GM19025 (cell line): Measurements from ENCODE around the gene AFAP1.

Experiments
- ATAC-seq: cut with Tn5 transposase; IDR thresholded peaks from one replicate; pipeline ENCODE4 v1.9.1; 2021; ENCODE audit warnings: mild to moderate bottlenecking, low read depth, moderate library complexity; ENCODE audit not compliant: unreplicated experiment

The AFAP1 gene

DNA sequence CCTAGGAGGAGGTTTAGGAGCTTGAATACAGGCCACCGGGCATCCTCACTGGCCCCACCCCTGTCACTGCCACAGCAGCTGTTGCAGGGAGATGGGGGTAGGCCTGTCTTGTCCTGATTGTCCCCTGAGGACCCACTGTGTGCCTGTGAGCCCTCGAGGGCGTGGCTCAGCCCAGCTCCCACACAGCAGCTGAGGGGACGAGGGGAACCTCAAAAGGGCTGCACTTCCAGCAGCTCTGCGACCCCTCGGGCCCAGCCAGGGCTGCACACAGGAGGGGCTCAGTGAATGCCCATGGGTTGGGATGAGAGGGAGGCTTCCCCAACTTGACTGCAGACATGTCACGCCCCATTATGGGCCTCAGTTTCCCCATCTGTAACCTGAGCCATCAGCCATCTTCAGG, 225.9 kb downstream of the AFAP1 start:
- no peak for ATAC-seq

DNA sequence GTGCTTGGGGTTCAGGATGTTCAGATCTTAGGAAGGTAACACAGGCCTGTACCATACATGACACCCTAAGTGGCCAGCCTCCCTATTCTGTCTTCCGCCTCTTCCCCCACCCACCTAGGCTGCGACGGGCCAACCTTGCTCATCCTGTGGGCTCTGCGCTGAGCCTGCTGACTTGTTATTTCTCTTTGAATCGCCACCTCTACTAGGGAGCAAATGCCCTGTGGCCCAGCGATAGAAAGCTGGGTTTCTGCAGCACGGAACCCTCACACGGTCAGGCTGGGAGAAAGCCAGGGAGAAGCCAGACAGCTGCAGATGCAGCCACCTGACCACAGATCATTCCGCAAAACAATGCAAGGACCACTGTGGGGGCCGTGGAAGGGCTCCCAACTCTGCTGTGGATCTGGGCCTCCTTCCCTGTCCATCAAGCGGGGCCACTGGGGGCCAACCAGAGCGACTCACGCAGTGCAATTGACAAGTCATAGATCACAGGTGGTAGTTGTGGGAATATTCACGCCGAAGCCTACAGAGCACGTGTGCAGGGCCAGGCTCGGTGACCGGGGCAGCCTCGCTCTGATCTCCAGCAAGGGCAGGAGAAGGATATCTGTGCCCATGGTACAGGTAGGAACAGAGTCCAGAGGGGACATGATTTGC, 227.5 kb downstream of the AFAP1 start:
- no peak for ATAC-seq

DNA sequence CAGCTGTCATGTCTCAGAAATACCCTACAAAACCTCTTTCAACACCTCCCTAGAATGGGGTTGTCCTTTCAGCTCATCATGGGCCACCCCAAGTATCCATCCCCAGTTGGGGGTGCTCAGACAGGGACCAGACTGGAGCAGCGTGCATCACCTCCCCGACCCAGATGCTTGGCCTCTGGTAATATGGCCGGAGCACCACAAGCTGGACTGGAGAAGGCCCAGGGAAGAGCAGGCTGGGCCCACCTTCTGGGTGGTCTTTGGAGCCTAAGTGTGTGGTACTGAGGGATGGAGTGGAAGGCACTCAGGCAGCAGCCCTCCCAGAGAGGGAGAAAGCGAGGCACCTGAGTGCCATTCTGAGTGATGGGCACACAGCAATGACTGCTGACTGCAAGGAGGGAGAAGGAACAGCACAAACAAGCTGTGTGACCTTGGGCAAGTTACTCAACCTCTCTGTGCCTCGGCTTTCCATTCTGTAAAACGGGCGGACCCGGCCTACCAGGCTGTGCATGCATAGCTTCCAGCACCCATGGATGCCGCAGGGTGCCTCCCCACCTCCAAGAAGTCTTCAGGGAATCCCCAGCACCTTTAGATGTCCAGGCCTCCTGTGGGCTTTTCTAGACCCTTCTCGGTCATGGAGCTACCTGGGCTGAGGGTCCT, 228.2 kb downstream of the AFAP1 start:
- ATAC-seq: no peak

DNA sequence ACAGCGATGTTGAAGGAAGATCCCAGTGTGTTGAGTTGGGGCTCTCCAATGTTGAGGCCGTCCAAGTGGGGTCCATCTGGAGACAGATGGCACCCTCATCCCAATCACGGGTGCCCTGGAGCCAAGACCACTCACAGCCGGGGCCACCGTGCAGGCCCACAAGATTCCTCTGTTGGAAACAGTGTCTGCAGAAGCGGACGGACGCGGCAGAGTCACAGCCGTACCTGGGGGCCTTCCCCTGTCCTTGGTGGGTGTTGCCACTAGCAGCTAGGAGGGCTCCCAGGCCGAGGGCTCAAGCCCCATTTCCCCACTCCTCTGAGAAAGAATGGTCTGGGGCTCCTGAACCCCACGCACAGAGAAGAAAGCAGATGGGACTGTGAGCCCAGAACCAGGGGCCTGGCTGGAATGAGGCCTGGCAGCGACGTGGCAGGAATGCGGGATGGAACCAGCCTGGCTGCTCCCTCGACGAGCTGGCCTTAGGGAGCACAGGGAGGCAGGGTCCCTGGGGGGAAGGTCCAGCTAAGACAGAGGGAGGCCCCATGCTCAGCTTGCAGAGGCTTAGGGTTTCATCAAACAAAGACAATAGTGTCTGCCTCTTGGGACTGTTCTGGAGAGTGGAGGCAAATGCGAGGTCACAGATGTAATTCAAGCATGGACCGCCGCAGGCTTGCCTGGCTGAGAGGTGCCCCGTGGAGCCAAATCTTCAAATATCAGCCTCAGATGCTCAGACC, 228.9 kb downstream of the AFAP1 start:
- ATAC-seq: no peak

DNA sequence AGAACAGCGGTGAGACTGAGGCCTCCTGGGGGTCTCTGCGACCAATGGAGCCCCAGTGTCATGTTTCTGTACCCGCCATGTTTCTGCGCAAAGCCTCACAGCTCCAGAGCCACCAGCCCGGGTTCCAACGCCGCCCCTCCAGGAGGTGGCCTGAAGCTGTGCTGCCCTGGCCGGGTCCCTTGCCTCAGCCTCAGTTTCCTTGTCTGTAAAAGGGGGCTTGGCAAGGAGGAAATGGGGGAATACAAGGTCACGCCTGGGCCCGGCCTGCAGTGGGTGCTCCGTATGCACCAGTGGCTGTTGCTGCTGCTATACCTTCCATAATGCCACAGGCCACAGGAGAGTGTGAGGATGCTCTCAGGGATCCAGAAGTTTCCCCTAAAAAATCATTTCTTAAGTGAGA, 229.5 kb downstream of the AFAP1 start:
- no peak for ATAC-seq

DNA sequence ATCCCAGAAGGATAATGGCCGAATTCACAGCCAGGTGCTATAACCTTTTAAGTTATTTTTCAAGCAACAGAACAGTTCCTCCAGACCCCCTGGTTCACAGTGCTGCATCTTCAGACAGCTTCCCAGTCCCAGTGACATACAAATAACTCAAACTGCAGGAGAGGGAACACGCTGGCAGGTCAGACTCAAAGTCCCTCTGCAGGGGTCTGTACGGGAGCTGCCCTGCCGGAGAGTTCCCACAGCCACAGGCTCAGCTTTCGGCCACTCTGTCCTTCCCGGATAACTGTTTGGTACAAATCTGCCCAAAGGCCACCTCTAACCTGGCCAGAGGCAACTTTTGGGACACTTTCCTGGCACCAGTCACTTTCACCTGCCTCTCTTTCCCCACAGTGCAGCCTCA, 230.2 kb downstream of the AFAP1 start:
- ATAC-seq: no peak

DNA sequence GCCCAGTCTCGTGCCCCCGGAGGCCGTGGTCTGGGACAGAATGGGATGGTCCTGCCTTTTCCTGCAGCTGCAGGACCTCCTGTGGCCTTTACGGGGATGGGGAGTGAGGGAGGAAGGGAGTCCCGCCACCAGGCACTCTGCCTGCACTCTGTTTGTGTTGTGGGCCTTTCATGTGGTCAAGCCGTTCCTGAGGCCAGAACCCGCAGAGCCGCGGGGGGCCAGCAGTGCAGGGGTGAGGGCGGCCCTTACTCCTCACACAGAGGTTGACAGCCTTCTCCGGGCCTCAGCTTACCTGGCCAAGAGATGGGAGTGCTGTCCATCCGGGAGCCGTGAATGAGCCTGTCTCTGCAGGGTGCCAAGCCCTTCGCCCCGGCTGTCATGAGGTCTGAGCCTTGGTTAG, 230.7 kb downstream of the AFAP1 start:
- ATAC-seq: no peak
